MCF 10A (cell line): ENCODE data around the gene LMX1B. TPM values are rescaled to one million over a fixed set of nuclear protein-coding genes. Genes with fewer than 3 reads are reported as not detected.

Experiments used
- BruUV-seq: library from RNA; stranded (reverse); fragments of 400-500 nt; replicated peaks from 2 replicates; lab custom pipeline; 2021; lab: Mats Ljungman, UMichigan
- CTCF ChIA-PET: fragments of 300-600 bp; sonication (Branson Sonifier 250); formaldehyde crosslinking; extraction: SDS; loops from one replicate; lab custom pipeline; 2021; ENCODE audit warnings: antibody characterized with exemption, inconsistent platforms; lab: Yijun Ruan, JAX
- POLR2A ChIA-PET: fragments of 300-600, 350-650 bp; sonication (Branson Sonifier 250); formaldehyde crosslinking; extraction: SDS; loops from one replicate; lab custom pipeline; 2020; ENCODE audit warnings: antibody characterized with exemption, inconsistent platforms; lab: Yijun Ruan, JAX
- DNase-seq: peaks from one replicate; pipeline ENCODE4 v3.0.0-alpha.2; 2018; ENCODE audit not compliant: unreplicated experiment
- H3K27ac Mint-ChIP-seq: one replicate; pipeline ENCODE4 v1.8.0; 2022; ENCODE audit warnings: mild to moderate bottlenecking, low read depth, mixed read lengths; ENCODE audit not compliant: unreplicated experiment
- H3K27me3 Mint-ChIP-seq: one replicate; pipeline ENCODE4 v1.8.0; 2022; ENCODE audit warnings: mixed read lengths; ENCODE audit not compliant: insufficient read depth, unreplicated experiment
- H3K36me3 Mint-ChIP-seq: one replicate; pipeline ENCODE4 v1.8.0; 2022; ENCODE audit warnings: mild to moderate bottlenecking, moderate library complexity, mixed read lengths; ENCODE audit not compliant: insufficient read depth, unreplicated experiment
- H3K4me1 Mint-ChIP-seq: one replicate; pipeline ENCODE4 v1.8.0; 2022; ENCODE audit warnings: mixed read lengths; ENCODE audit not compliant: insufficient read depth, unreplicated experiment
- H3K4me3 Mint-ChIP-seq: one replicate; pipeline ENCODE4 v1.8.0; 2022; ENCODE audit warnings: mild to moderate bottlenecking, moderate library complexity, mixed read lengths; ENCODE audit not compliant: unreplicated experiment
- H3K9me3 Mint-ChIP-seq: one replicate; pipeline ENCODE4 v1.8.0; 2022; ENCODE audit warnings: mixed read lengths; ENCODE audit not compliant: unreplicated experiment
- CTCF ChIP-seq: fragments of 200-600 bp; IDR thresholded peaks from one replicate; pipeline ENCODE4 v1.8.0; 2022; ENCODE audit warnings: antibody characterized with exemption, mild to moderate bottlenecking; ENCODE audit not compliant: unreplicated experiment
- intact Hi-C: fragments of 100-400 bp; cut with micrococcal nuclease; formaldehyde crosslinking; loops from 2 replicates; pipeline ENCODE4 v1.14.1; 2022
- total RNA-seq: library from RNA; stranded (reverse); gene quantifications from 2 replicates; pipeline ENCODE4 v1.2.3, GENCODE V29; 2022

The LMX1B gene
- total RNA-seq, 1 experiment from 2014 or later: 3.4 TPM

- H3K27me3 Mint-ChIP-seq: no peaks in the 10 kb centered on the region
- H3K36me3 Mint-ChIP-seq: no peaks in the 10 kb centered on the region
- no TSS peak for BruUV-seq
- no peak for DNase-seq
- POLR2A ChIA-PET: no interaction called here
- H3K27ac Mint-ChIP-seq: no peak overlapping the region
- CTCF ChIA-PET: interaction anchor here (0.7 to 1.6 kb wide), 2 partner anchors 15 to 92 kb away, joined by 3 read pairs; no protein-coding TSS in a partner anchor
- TF ChIP-seq CTCF: no peak
- no peaks in the 10 kb centered on the region for H3K4me1 Mint-ChIP-seq
- intact Hi-C loops: no loop called here
- H3K9me3 Mint-ChIP-seq: no peaks in the 10 kb centered on the region
- no peak overlapping the region for H3K4me3 Mint-ChIP-seq
Measured at GRCh38 chr9:126591922-126592321, 21.8 kb upstream of the LMX1B start.

GRCh38 chr9:126592461-126592860 lies 21.3 kb upstream of the LMX1B start:
- no TSS peak for BruUV-seq
- no peak for TF ChIP-seq CTCF
- CTCF ChIA-PET: interaction anchor here (1.6 kb wide), 1 partner anchor 92 kb away, joined by 3 read pairs; no protein-coding TSS in a partner anchor
- Mint-ChIP-seq H3K9me3 (no peaks in the 10 kb centered on the region), H3K4me1 (no peaks in the 10 kb centered on the region), H3K27ac (no peak overlapping the region), H3K36me3 (no peaks in the 10 kb centered on the region), H3K27me3 (no peaks in the 10 kb centered on the region), H3K4me3 (no peak overlapping the region)
- POLR2A ChIA-PET: no interaction called here
- intact Hi-C loops: no loop called here
- DNase-seq: no peak

GRCh38 chr9:126595982-126596381 lies 17.7 kb upstream of the LMX1B start:
- H3K4me3 Mint-ChIP-seq: no peak overlapping the region
- intact Hi-C loops: no loop called here
- no peak for DNase-seq
- no peaks in the 10 kb centered on the region for H3K9me3 Mint-ChIP-seq
- H3K27ac Mint-ChIP-seq: no peak overlapping the region
- H3K27me3 Mint-ChIP-seq: peaks cover under 1% of the 10 kb centered on the region
- no peak for TF ChIP-seq CTCF
- H3K36me3 Mint-ChIP-seq: no peaks in the 10 kb centered on the region
- no peaks in the 10 kb centered on the region for H3K4me1 Mint-ChIP-seq
- ChIA-PET POLR2A (no interaction called here), CTCF (no interaction called here)
- no TSS peak for BruUV-seq

GRCh38 chr9:126599047-126599650 lies 14.6 kb upstream of the LMX1B start:
- no TSS peak for BruUV-seq
- Mint-ChIP-seq H3K4me1 (no peaks in the 10 kb centered on the region), H3K36me3 (no peaks in the 10 kb centered on the region), H3K27me3 (peaks cover 7% of the 10 kb centered on the region), H3K9me3 (no peaks in the 10 kb centered on the region), H3K27ac (no peak overlapping the region), H3K4me3 (no peak overlapping the region)
- intact Hi-C loops: no loop called here
- ChIA-PET CTCF (interaction anchor here (1.3 kb wide), 1 partner anchor 14 kb away, joined by 4 read pairs; no protein-coding TSS in a partner anchor), POLR2A (interaction anchor here (0.7 kb wide), 1 partner anchor 11 kb away, joined by 3 read pairs; no protein-coding TSS in a partner anchor)
- DNase-seq: no peak
- no peak for TF ChIP-seq CTCF
